K562 (cell line): ENCODE results near the gene C1QTNF2. TPM values are rescaled to one million over a fixed set of nuclear protein-coding genes. Genes with fewer than 3 reads are reported as not detected.

Experiments
- ATAC-seq: fragments of 200-7000 bp; cut with Tn5 transposase; 3 replicates; pipeline ENCODE4 v1.9.1; 2020; ENCODE audit warnings: moderate library complexity
- BruUV-seq: library from RNA; stranded (reverse); fragments of 400-500 nt; replicated peaks from 2 replicates; lab custom pipeline; 2021; lab: Mats Ljungman, UMichigan
- CTCF ChIA-PET: fragments of 300-600 bp; formaldehyde crosslinking; extraction: SDS; loops from one replicate; lab custom pipeline; 2021; ENCODE audit warnings: low intra/inter-chr PET ratio; lab: Yijun Ruan, JAX
- POLR2A ChIA-PET: fragments of 300-600, 350-650 bp; sonication (Branson Sonifier 250); formaldehyde crosslinking; extraction: SDS; loops from one replicate; lab custom pipeline; 2021; ENCODE audit warnings: antibody characterized with exemption, inconsistent platforms; lab: Yijun Ruan, JAX
- DNase-seq, 4 experiments: peaks; one replicate each; pipeline versions ENCODE4 v3.0.0 to v3.0.0-alpha.2; 2011 to 2018; ENCODE audit warnings: low spot score in 3 of 4, mixed read lengths in 3 of 4; ENCODE audit errors: extremely low read depth in 1 of 4
- FAIRE-seq: peaks from 2 replicates; lab custom pipeline; 2011; peaks lifted over from hg19 to GRCh38; lab: Jason Lieb, UNC
- H2AFZ ChIP-seq: 2 replicates; pipeline ENCODE4 v1.6.0; 2011; ENCODE audit warnings: low read depth, low read length, control low read depth, inconsistent platforms
- H3K27ac ChIP-seq: fragments of 200-600 bp; 3 replicates; pipeline ENCODE4 v1.8.0; 2011; ENCODE audit warnings: low read depth, mild to moderate bottlenecking, control low read depth, inconsistent platforms, low read length, moderate library complexity, mixed read lengths; ENCODE audit errors: extremely low read depth
- H3K27me3 ChIP-seq, 2 experiments: fragments of 300-600 bp in 1 of 2; 2 replicates in 1 of 2; 3 replicates in 1 of 2; pipeline versions ENCODE4 v1.6.0 to v1.8.0; 2011; ENCODE audit warnings: inconsistent platforms in 2 of 2, low read length in 2 of 2, mild to moderate bottlenecking in 1 of 2, mixed read lengths in 1 of 2, moderate library complexity in 1 of 2; ENCODE audit not compliant: control insufficient read depth in 2 of 2, insufficient read depth in 2 of 2
- H3K36me3 ChIP-seq: fragments of 300-600 bp; 3 replicates; pipeline ENCODE4 v1.8.0; 2011; ENCODE audit warnings: mild to moderate bottlenecking, low read length, inconsistent platforms; ENCODE audit not compliant: control insufficient read depth, insufficient read depth
- H3K4me1 ChIP-seq, 2 experiments: fragments of 200-600 bp in 1 of 2; replicated peaks in 1 of 2; 2 replicates in 1 of 2; 3 replicates in 1 of 2; pipeline versions ENCODE4 v1.5.1 to v1.8.0; 2011; ENCODE audit warnings: inconsistent platforms in 2 of 2, low read length in 2 of 2, mild to moderate bottlenecking in 1 of 2, mixed read lengths in 1 of 2, moderate library complexity in 1 of 2; ENCODE audit not compliant: control insufficient read depth in 2 of 2, insufficient read depth in 2 of 2
- H3K4me2 ChIP-seq: 2 replicates; pipeline ENCODE4 v1.6.1; 2011; ENCODE audit warnings: low read length, control low read depth, inconsistent platforms, mixed read lengths; ENCODE audit not compliant: insufficient read depth
- H3K4me3 ChIP-seq: fragments of 200-600 bp; sonication (generic), shearing (Covaris generic); 2 replicates; pipeline ENCODE4 v1.5.1; 2016; ENCODE audit warnings: control low read depth, inconsistent platforms
- H3K79me2 ChIP-seq: fragments of 200-600 bp; 3 replicates; pipeline ENCODE4 v1.8.0; 2011; ENCODE audit warnings: low read length, inconsistent platforms; ENCODE audit not compliant: control insufficient read depth, insufficient read depth
- H3K9ac ChIP-seq, 2 experiments: 2 replicates each; pipeline versions ENCODE4 v1.6.0 to v1.6.1; 2011; ENCODE audit warnings: low read depth in 2 of 2, low read length in 2 of 2, control low read depth in 1 of 2, inconsistent platforms in 1 of 2, mild to moderate bottlenecking in 1 of 2, mixed read lengths in 1 of 2; ENCODE audit not compliant: insufficient read depth in 1 of 2
- H3K9me1 ChIP-seq: one replicate; pipeline ENCODE4 v1.6.0; 2011; ENCODE audit warnings: inconsistent platforms, mild to moderate bottlenecking, low read length, moderate library complexity; ENCODE audit not compliant: control insufficient read depth, insufficient read depth
- H3K9me3 ChIP-seq: replicated peaks from 2 replicates; pipeline ENCODE4 v1.5.1; 2011; ENCODE audit warnings: low read depth, low read length, inconsistent platforms; ENCODE audit not compliant: control insufficient read depth, insufficient read depth
- H4K20me1 ChIP-seq: replicated peaks from 2 replicates; pipeline ENCODE4 v1.6.1; 2011; ENCODE audit warnings: low read length, inconsistent platforms, mixed read lengths; ENCODE audit not compliant: control insufficient read depth, insufficient read depth
- BRF1 ChIP-seq: IDR thresholded peaks from 3 replicates; pipeline ENCODE4 v1.6.1; 2011; ENCODE audit warnings: borderline replicate concordance, mild to moderate bottlenecking; ENCODE audit not compliant: insufficient read length; ENCODE audit errors: extremely low read depth
- CC2D1A ChIP-seq: fragments of 450-650 bp; IDR thresholded peaks from 2 replicates; pipeline ENCODE4 v1.6.1; 2017; ENCODE audit warnings: mild to moderate bottlenecking
- DLX4 ChIP-seq: fragments of 250-450 bp; sonication (Bioruptor Pico); IDR thresholded peaks from 2 replicates; pipeline ENCODE4 v1.6.1; 2021; ENCODE audit warnings: mild to moderate bottlenecking
- ZC3H8 ChIP-seq: fragments of 450-650 bp; IDR thresholded peaks from 2 replicates; pipeline ENCODE4 v1.6.1; 2017
- WGBS: fragments of 100-300 bp; shearing (Covaris generic); methylation state at CpG from one replicate; pipeline ENCODE4 v1.1.6; 2016; ENCODE audit warnings: low coverage, mixed read lengths; ENCODE audit not compliant: insufficient coverage; ENCODE audit errors: missing lambda C conversion rate; 5-methylcytosine and 5-hydroxymethylcytosine counted together
- in situ Hi-C: fragments of 300-500 bp; cut with MboI; formaldehyde crosslinking; loops from 4 replicates; pipeline ENCODE4 v1.15.0; 2018; ENCODE audit warnings: inconsistent platforms, mixed read lengths
- intact Hi-C: fragments of 100-400 bp; cut with micrococcal nuclease; formaldehyde crosslinking; loops from 2 replicates; pipeline ENCODE4 v1.14.2; 2022
- polyA plus RNA-seq, 8 experiments: library from polyadenylated mRNA; depleted of rRNA in 4 of 8; stranded (reverse) in 5 of 8; unstranded in 3 of 8; fragments of >200 nt; fragmentation: Nextera tagmentation in 2 of 8; fragmentation: Illumina TruSeq in 1 of 8; extraction: Ambion mirVana in 2 of 8; extraction: Trizol in 1 of 8; gene quantifications; 2 replicates each; pipeline versions ENCODE4 v1.2.1 to v1.2.3, GENCODE V29; 2011 to 2014; ENCODE audit warnings: inconsistent platforms in 1 of 8, missing spikeins in 1 of 8
- total RNA-seq, 7 experiments: library from RNA; depleted of rRNA in 6 of 7; stranded (reverse); fragments of >200 nt in 6 of 7; fragmentation: Illumina TruSeq in 2 of 7; extraction: Trizol in 2 of 7; gene quantifications; 2 replicates each; pipeline versions ENCODE4 v1.2.1 to v1.2.3, GENCODE V29; 2011 to 2021; ENCODE audit warnings: low replicate concordance in 1 of 7
- TF ChIP-seq, protein P1 (sequence below): sonication (generic); formaldehyde crosslinking; IDR thresholded peaks from 2 replicates; pipeline ENCODE4 v1.5.0; 2020; ENCODE audit warnings: missing genetic modification reagents

The C1QTNF2 gene
- total and polyA plus RNA-seq, 9 of the 15 experiments (the other 6 are each of a cell fraction or from before 2014, with no cell fraction given) = not detected

- in situ Hi-C loops = no loop called here
- Histone ChIP-seq H3K4me2 (no peak overlapping the region), H4K20me1 (no peaks in the 10 kb centered on the region), H3K9me1 (no peaks in the 10 kb centered on the region), H3K27me3 (peaks cover 48 to 65% of the 10 kb centered on the region in 2 experiments), H3K36me3 (no peaks in the 10 kb centered on the region), H3K27ac (no peak overlapping the region), H3K4me1 (peaks cover 0 to 14% of the 10 kb centered on the region in 2 experiments; a peak in 2 of 5 replicates), H3K9ac (no peak overlapping the region), H3K9me3 (no peaks in the 10 kb centered on the region), H3K4me3 (no peak overlapping the region), H3K79me2 (no peaks in the 10 kb centered on the region), H2AFZ (no peak overlapping the region)
- CTCF ChIA-PET = no interaction called here
- ATAC-seq (no peak), DNase-seq (no peak), FAIRE-seq (no peak)
- POLR2A ChIA-PET = interaction anchor here (0.6 kb wide), 3 partner anchors 19 to 734 kb away, joined by 3 to 4 read pairs (median 4); no protein-coding TSS in a partner anchor
- WGBS = 0% methylated on average over 4 of the region's 4 CpGs
- BruUV-seq = no TSS peak
- TF ChIP-seq, protein P1, sequence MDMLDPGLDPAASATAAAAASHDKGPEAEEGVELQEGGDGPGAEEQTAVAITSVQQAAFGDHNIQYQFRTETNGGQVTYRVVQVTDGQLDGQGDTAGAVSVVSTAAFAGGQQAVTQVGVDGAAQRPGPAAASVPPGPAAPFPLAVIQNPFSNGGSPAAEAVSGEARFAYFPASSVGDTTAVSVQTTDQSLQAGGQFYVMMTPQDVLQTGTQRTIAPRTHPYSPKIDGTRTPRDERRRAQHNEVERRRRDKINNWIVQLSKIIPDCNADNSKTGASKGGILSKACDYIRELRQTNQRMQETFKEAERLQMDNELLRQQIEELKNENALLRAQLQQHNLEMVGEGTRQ (CRISPR knock-in tag) = no peak
- TF ChIP-seq ZC3H8 (no peak), BRF1 (no peak), CC2D1A (no peak), DLX4 (CRISPR knock-in tag) (no peak)
- intact Hi-C loops = no loop called here
Measured at GRCh38 chr5:160310552-160311295, 59.7 kb downstream of the C1QTNF2 start.
